Heart right ventricle (tissue), 16 donors: ENCODE measurements around the gene ADK. TPM values are rescaled to one million over a fixed set of nuclear protein-coding genes. Genes with fewer than 3 reads are reported as not detected.

ENCODE experiments used
- ATAC-seq, 8 donors: fragments of 200-7000 bp; cut with Tn5 transposase; one replicate each; pipeline ENCODE4 v1.9.1; 2020; ENCODE audit warnings: mild to moderate bottlenecking in 8 of 8, moderate library complexity in 8 of 8, moderate number of reproducible peaks in 1 of 8
- DNase-seq, 2 donors: peaks; one replicate each; pipeline ENCODE4 v3.0.0-alpha.2; 2020
- H3K27ac ChIP-seq, 10 donors: fragments of 200-600 bp; sonication (generic) in 2 of 10; one replicate each; pipeline versions ENCODE4 v1.5.0 to v1.8.0; 2020 to 2022; ENCODE audit warnings: mild to moderate bottlenecking in 3 of 10
- H3K27me3 ChIP-seq, 7 donors: fragments of 200-600 bp; one replicate each; pipeline ENCODE4 v1.8.0; 2021 to 2022; ENCODE audit warnings: mild to moderate bottlenecking in 2 of 7
- H3K36me3 ChIP-seq, 9 donors: fragments of 200-600 bp; sonication (generic) in 1 of 9; one replicate each; pipeline versions ENCODE4 v1.5.0 to v1.8.0; 2020 to 2022; ENCODE audit warnings: mild to moderate bottlenecking in 2 of 9
- H3K4me1 ChIP-seq, 9 donors: fragments of 200-600 bp; sonication (generic) in 1 of 9; one replicate each; pipeline versions ENCODE4 v1.5.0 to v1.8.0; 2020 to 2022; ENCODE audit warnings: mild to moderate bottlenecking in 4 of 9
- H3K4me3 ChIP-seq, 10 donors: fragments of 200-600 bp; sonication (generic) in 2 of 10; one replicate each; pipeline versions ENCODE4 v1.5.0 to v1.8.0; 2020 to 2022; ENCODE audit warnings: mild to moderate bottlenecking in 7 of 10, moderate library complexity in 2 of 10
- H3K9me3 ChIP-seq, 11 donors: fragments of 200-600 bp in 10 of 11; sonication (generic) in 2 of 11; one replicate each; pipeline versions ENCODE4 v1.5.0 to v1.8.0; 2013 to 2022; ENCODE audit warnings: mild to moderate bottlenecking in 2 of 11, control low read depth in 1 of 11, moderate library complexity in 1 of 11
- CTCF ChIP-seq, 9 donors: fragments of 200-600 bp; sonication (generic) in 2 of 9; IDR thresholded peaks; one replicate each; pipeline versions ENCODE4 v1.5.0 to v1.8.0; 2021 to 2022; ENCODE audit warnings: antibody characterized with exemption in 9 of 9, mild to moderate bottlenecking in 5 of 9, moderate library complexity in 1 of 9
- WGBS, 2 donors: extraction: QIAGEN DNeasy Blood & Tissue Kit; methylation state at CpG; one replicate each; pipeline ENCODE4 v1.1.7; 2013; ENCODE audit warnings: inconsistent platforms in 1 of 2; 5-methylcytosine and 5-hydroxymethylcytosine counted together
- intact Hi-C, 10 donors: fragments of 100-400 bp; cut with DNase I; formaldehyde crosslinking; loops; one replicate each; pipeline versions ENCODE4 v1.11.1 to v1.14.2; 2022
- polyA plus RNA-seq, 2 donors: library from polyadenylated mRNA; stranded (reverse); fragments of 200-250 nt; gene quantifications; one replicate each; pipeline ENCODE4 v1.2.3, GENCODE V29; 2013
- total RNA-seq, 10 donors: library from RNA; stranded (reverse); fragmentation: NEBNext Ultra II Directional in 3 of 10; extraction: Animal tissue kit (Norgen Biotek cat#: 25700) in 3 of 10; gene quantifications; one replicate each; pipeline versions ENCODE4 v1.2.1 to v1.2.4, GENCODE V29; 2021 to 2023
- donor health status: Arrhythmogenic right ventricular cardiomyopathy.
- donor health status: ischemic (EF 13 %, LVEDD 7.1; RV severe dilation, severe dysfunction).
- donor health status: healthy with polysubstance abuse.
- donor health status: DM: no; HTN: yes; CAD: no.
- donor health status: DM: no; HTN: no; CAD: no.
- donor health status: ischemic (EF 25% LVEDD 6.9; RV normal size, moderate dysfunction).
- donor health status: ischemic (EF 25% LVEDD 5.7; RV mildly dilated, moderate dysfunction).
- donor health status: healthy.
- donor health status: DM: yes; HTN: yes; CAD: no.
- donor health status: Ischemic cardiomyopathy.
- donor health status: ischemic (EF 35%, LVEDD 5.7; RV mildly dilated, moderate dysfunction).
- donor health status: nonischemic (EF 11% LVEDD 7.7; RV severe dilation, severe dysfunction).
- donor health status: DM: yes; HTN: yes; CAD: no.
- donor health status: PGD.
- donor health status: ischemic (EF 29% LVEDD 5.4; RV normal size, mild dysfunction).
- donor health status: nonischemic (EF 23%, LVEDD 6.1; RV moderate dilation, normal function).

The ADK gene
- total and polyA plus RNA-seq, 12 donors, result 13.0 to 50.0 (median 39.1) TPM

DNA sequence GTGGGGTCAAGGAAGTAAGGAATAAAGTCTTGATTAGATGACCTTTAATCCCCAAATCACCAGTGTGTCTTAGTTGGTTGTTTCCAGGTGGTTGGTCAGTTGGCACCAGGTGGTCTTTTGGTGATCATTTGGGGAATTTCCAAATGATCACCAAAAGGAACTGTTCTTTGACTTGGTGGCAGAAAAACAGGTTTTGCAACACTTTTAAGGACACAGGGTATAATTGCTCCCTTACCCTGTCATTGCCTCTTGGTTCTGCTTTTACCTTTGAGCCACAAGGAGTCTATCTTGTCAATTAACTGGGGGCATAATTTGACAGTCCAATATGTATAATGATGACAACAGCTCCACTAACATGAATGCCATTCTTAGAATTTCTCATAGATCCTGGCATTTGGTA lies 104.2 kb downstream of the ADK start:
- no peak overlapping the region for H3K27ac ChIP-seq
- H3K4me1 ChIP-seq, result peaks cover 0 to 5% (median 0%) of the 10 kb centered on the region in 9 donors
- ATAC-seq (no peak), DNase-seq (no peak)
- intact Hi-C loops, result no loop called here
- no peaks in the 10 kb centered on the region for H3K27me3 ChIP-seq
- H3K4me3 ChIP-seq, result no peak overlapping the region
- no peaks in the 10 kb centered on the region for H3K36me3 ChIP-seq
- TF ChIP-seq CTCF (IDR thresholded peaks at IDR 0.05), result no peak
- H3K9me3 ChIP-seq, result no peaks in the 10 kb centered on the region

DNA sequence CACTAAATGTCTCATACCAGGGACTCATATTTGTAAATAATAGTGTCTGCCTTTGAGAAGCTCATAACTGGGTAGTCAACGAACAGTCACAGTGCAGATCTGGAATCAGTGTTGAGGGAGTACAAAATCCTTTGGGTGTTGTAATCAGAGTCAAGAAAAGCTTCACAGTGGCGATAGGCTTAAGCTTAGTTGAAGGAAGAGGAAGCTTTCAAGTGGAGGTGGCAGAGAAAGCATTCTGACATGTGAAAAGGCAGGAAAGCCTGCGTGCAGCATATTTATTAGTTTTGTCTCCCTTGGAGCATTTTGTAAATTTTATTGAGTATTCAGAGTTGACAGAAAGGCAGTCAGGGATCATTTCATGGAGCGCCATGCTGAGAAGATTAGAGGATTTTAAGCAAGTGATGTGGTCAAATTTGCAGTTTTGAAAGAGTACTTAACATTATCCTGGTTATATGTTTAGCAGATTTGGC lies 104.9 kb downstream of the ADK start:
- Histone ChIP-seq H3K27me3 (no peaks in the 10 kb centered on the region), H3K4me1 (peaks cover 0 to 5% (median 0%) of the 10 kb centered on the region in 9 donors), H3K36me3 (no peaks in the 10 kb centered on the region), H3K27ac (no peak overlapping the region), H3K4me3 (no peak overlapping the region), H3K9me3 (no peaks in the 10 kb centered on the region)
- ATAC-seq, result no peak
- no peak for TF ChIP-seq CTCF (IDR thresholded peaks at IDR 0.05)
- intact Hi-C loops, result no loop called here
- no peak for DNase-seq
- 69 to 71% methylated on average over 4 of the region's 4 CpGs for WGBS, 2 donors

- H3K27me3 ChIP-seq, result no peaks in the 10 kb centered on the region
- no peak for TF ChIP-seq CTCF (IDR thresholded peaks at IDR 0.05)
- intact Hi-C loops, result loop anchor here in 5 of 10 donors (2.0 to 10.0 kb wide), 6 partner anchors 562 to 974 kb away; partner anchors contain the start of genes COMTD1 (in 1 of the 5) and KAT6B (in 1 of the 5)
- WGBS, 2 donors, result 93 to 98% methylated on average over 2 of the region's 2 CpGs
- H3K4me3 ChIP-seq, result no peak overlapping the region
- no peak overlapping the region for H3K27ac ChIP-seq
- H3K4me1 ChIP-seq, result peaks cover 0 to 5% (median 0%) of the 10 kb centered on the region in 9 donors
- no peaks in the 10 kb centered on the region for H3K36me3 ChIP-seq
- ATAC-seq, result no peak
- DNase-seq, result no peak
- no peaks in the 10 kb centered on the region for H3K9me3 ChIP-seq
Measured at GRCh38 chr10:74262856-74263255, 111.8 kb downstream of the ADK start.

- H3K9me3 ChIP-seq, result no peaks in the 10 kb centered on the region
- intact Hi-C loops, result loop anchor here in 7 of 10 donors (2.0 to 10.0 kb wide), 8 partner anchors 561 to 973 kb away; partner anchors contain the start of genes COMTD1 (in 1 of the 7) and KAT6B (in 1 of the 7)
- H3K4me3 ChIP-seq, result no peak overlapping the region
- H3K27me3 ChIP-seq, result no peaks in the 10 kb centered on the region
- ATAC-seq (no peak), DNase-seq (no peak)
- peaks cover 0 to 5% (median 0%) of the 10 kb centered on the region in 9 donors for H3K4me1 ChIP-seq
- no peak overlapping the region for H3K27ac ChIP-seq
- no peaks in the 10 kb centered on the region for H3K36me3 ChIP-seq
- TF ChIP-seq CTCF (IDR thresholded peaks at IDR 0.05), result no peak
Measured at GRCh38 chr10:74263996-74264395, 113.0 kb downstream of the ADK start.
